ENCODE measurements around the gene MORC4. TPM values are rescaled to one million over a fixed set of nuclear protein-coding genes. Genes with fewer than 3 reads are reported as not detected.

MORC4 gene
- total and polyA plus RNA-seq, 2 experiments from 2014 or later = 7.0 to 13.0 TPM

DNA sequence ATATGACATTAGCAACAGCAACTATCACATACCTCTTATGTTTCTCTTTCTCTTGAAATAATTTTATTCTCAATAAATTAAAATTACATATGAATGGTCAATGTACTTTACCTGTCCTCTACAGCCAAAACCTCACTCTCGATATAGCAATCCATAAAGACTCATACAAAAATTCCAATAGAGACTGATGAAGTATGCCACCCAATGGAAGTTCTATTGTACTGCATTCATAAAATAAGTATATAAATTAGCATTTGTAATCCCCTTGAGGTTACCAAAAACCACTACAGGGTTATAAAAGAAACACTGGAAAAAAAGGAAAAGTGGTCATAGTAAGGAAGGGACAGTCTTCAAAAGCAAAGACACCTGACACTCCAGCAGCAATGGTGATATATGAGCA is 47.0 kb downstream of the MORC4 start:
- TF ChIP-seq, protein P1, sequence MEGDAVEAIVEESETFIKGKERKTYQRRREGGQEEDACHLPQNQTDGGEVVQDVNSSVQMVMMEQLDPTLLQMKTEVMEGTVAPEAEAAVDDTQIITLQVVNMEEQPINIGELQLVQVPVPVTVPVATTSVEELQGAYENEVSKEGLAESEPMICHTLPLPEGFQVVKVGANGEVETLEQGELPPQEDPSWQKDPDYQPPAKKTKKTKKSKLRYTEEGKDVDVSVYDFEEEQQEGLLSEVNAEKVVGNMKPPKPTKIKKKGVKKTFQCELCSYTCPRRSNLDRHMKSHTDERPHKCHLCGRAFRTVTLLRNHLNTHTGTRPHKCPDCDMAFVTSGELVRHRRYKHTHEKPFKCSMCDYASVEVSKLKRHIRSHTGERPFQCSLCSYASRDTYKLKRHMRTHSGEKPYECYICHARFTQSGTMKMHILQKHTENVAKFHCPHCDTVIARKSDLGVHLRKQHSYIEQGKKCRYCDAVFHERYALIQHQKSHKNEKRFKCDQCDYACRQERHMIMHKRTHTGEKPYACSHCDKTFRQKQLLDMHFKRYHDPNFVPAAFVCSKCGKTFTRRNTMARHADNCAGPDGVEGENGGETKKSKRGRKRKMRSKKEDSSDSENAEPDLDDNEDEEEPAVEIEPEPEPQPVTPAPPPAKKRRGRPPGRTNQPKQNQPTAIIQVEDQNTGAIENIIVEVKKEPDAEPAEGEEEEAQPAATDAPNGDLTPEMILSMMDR (IDR thresholded peaks at IDR 0.05; ENCODE audit: low read depth, low read length) = peak; percentile 46
- Histone ChIP-seq H3K27ac (no peak overlapping the region), H3K36me3 (peaks cover 13% of the 10 kb centered on the region), H3K27me3 (no peaks in the 10 kb centered on the region), H3K4me1 (ENCODE audit: low read depth) (peaks cover 9% of the 10 kb centered on the region), H3K4me3 (no peak overlapping the region), H3K9me3 (ENCODE audit: low read depth) (no peaks in the 10 kb centered on the region)
- peak; percentile 48 to 49 for DNase-seq (ENCODE audit: low read depth in 1 of 2, low spot score in 1 of 2)

- H3K36me3 ChIP-seq = peaks cover 10% of the 10 kb centered on the region
- no peaks in the 10 kb centered on the region for H3K27me3 ChIP-seq
- peaks cover 9% of the 10 kb centered on the region for H3K4me1 ChIP-seq (ENCODE audit: low read depth)
- H3K9me3 ChIP-seq (ENCODE audit: low read depth) = no peaks in the 10 kb centered on the region
- DNase-seq (ENCODE audit: low read depth in 1 of 2, low spot score in 1 of 2) = no peak
- no peak overlapping the region for H3K27ac ChIP-seq
- TF ChIP-seq, protein P1 (IDR thresholded peaks at IDR 0.05; ENCODE audit: low read depth, low read length) = no peak
- no peak overlapping the region for H3K4me3 ChIP-seq
Observed at GRCh38 chrX:106952538-106952937, 47.5 kb downstream of the MORC4 start.

GRCh38 chrX:106952089-106952488 is 47.9 kb downstream of the MORC4 start:
- H3K36me3 ChIP-seq = peaks cover 10% of the 10 kb centered on the region
- no peak overlapping the region for H3K27ac ChIP-seq
- H3K27me3 ChIP-seq = no peaks in the 10 kb centered on the region
- no peak overlapping the region for H3K4me3 ChIP-seq
- TF ChIP-seq, protein P1 (IDR thresholded peaks at IDR 0.05; ENCODE audit: low read depth, low read length) = no peak
- DNase-seq (ENCODE audit: low read depth in 1 of 2, low spot score in 1 of 2) = no peak
- H3K9me3 ChIP-seq (ENCODE audit: low read depth) = no peaks in the 10 kb centered on the region
- peaks cover 9% of the 10 kb centered on the region for H3K4me1 ChIP-seq (ENCODE audit: low read depth)

DNA sequence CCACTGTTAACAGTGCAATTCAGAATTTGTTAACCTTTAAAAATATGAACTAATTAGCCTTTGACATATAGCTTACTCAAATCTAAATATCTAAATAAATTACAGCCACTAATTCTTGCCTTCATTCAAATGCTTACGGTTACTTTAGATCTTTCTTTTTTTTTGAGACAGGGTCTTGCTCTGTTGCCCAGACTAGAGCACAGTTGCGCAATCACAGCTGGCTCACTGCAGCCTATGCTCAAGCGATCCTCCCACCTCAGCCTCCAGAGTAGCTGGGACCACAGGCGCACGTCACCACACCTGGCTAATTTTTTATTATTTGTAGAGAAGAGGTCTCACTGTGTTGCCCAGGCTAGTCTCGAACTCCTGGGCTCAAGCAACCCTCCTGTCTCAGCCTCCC is 48.8 kb downstream of the MORC4 start:
- H3K4me1 ChIP-seq (ENCODE audit: low read depth) = peaks cover 9% of the 10 kb centered on the region
- H3K9me3 ChIP-seq (ENCODE audit: low read depth) = no peaks in the 10 kb centered on the region
- no peaks in the 10 kb centered on the region for H3K27me3 ChIP-seq
- TF ChIP-seq, protein P1 (IDR thresholded peaks at IDR 0.05; ENCODE audit: low read depth, low read length) = no peak
- H3K27ac ChIP-seq = no peak overlapping the region
- no peak overlapping the region for H3K4me3 ChIP-seq
- H3K36me3 ChIP-seq = peaks cover 10% of the 10 kb centered on the region
- no peak for DNase-seq (ENCODE audit: low read depth in 1 of 2, low spot score in 1 of 2)

DNA sequence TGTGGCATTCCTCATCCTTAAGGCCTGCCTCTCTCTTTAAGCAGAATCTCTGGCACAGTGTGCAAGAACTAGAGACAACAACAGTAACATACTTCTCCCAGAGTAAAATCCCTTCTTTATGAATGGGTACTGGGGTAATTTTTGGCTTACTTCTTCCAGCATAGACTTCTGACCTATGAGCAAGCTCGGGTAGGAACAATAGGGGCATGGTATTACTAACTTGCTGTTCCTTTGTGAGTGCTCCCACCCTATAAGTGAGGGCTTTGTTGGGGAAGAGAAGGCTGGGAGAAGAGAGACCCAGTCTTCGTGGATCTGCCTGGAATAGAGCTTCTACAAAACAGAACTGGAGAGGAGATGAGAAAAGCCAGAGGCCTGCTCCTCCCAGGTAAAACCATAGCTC is 49.6 kb downstream of the MORC4 start:
- no peak overlapping the region for H3K4me3 ChIP-seq
- TF ChIP-seq, protein P1 (IDR thresholded peaks at IDR 0.05; ENCODE audit: low read depth, low read length) = no peak
- H3K4me1 ChIP-seq (ENCODE audit: low read depth) = peaks cover 9% of the 10 kb centered on the region
- no peaks in the 10 kb centered on the region for H3K9me3 ChIP-seq (ENCODE audit: low read depth)
- peaks cover 10% of the 10 kb centered on the region for H3K36me3 ChIP-seq
- no peaks in the 10 kb centered on the region for H3K27me3 ChIP-seq
- no peak overlapping the region for H3K27ac ChIP-seq
- no peak for DNase-seq (ENCODE audit: low read depth in 1 of 2, low spot score in 1 of 2)

GRCh38 chrX:106949366-106949765 is 50.6 kb downstream of the MORC4 start:
- Histone ChIP-seq H3K27ac (no peak overlapping the region), H3K27me3 (no peaks in the 10 kb centered on the region), H3K36me3 (peaks cover 6% of the 10 kb centered on the region), H3K4me3 (no peak overlapping the region), H3K9me3 (ENCODE audit: low read depth) (no peaks in the 10 kb centered on the region), H3K4me1 (ENCODE audit: low read depth) (peaks cover 9% of the 10 kb centered on the region)
- TF ChIP-seq, protein P1 (IDR thresholded peaks at IDR 0.05; ENCODE audit: low read depth, low read length) = no peak
- no peak for DNase-seq (ENCODE audit: low read depth in 1 of 2, low spot score in 1 of 2)
